K562 (cell line): ENCODE measurements around the gene ITGA11. TPM values are rescaled to one million over a fixed set of nuclear protein-coding genes. Genes with fewer than 3 reads are reported as not detected.

ENCODE experiments used
- ATAC-seq: fragments of 200-7000 bp; cut with Tn5 transposase; 3 replicates; pipeline ENCODE4 v1.9.1; 2020; ENCODE audit warnings: moderate library complexity
- BruUV-seq: library from RNA; stranded (reverse); fragments of 400-500 nt; replicated peaks from 2 replicates; lab custom pipeline; 2021; lab: Mats Ljungman, UMichigan
- CTCF ChIA-PET: fragments of 300-600 bp; formaldehyde crosslinking; extraction: SDS; loops from one replicate; lab custom pipeline; 2021; ENCODE audit warnings: low intra/inter-chr PET ratio; lab: Yijun Ruan, JAX
- POLR2A ChIA-PET: fragments of 300-600, 350-650 bp; sonication (Branson Sonifier 250); formaldehyde crosslinking; extraction: SDS; loops from one replicate; lab custom pipeline; 2021; ENCODE audit warnings: antibody characterized with exemption, inconsistent platforms; lab: Yijun Ruan, JAX
- DNase-seq, 4 experiments: peaks; one replicate each; pipeline versions ENCODE4 v3.0.0 to v3.0.0-alpha.2; 2011 to 2018; ENCODE audit warnings: low spot score in 3 of 4, mixed read lengths in 3 of 4; ENCODE audit errors: extremely low read depth in 1 of 4
- FAIRE-seq: peaks from 2 replicates; lab custom pipeline; 2011; peaks lifted over from hg19 to GRCh38; lab: Jason Lieb, UNC
- H2AFZ ChIP-seq: 2 replicates; pipeline ENCODE4 v1.6.0; 2011; ENCODE audit warnings: low read depth, low read length, control low read depth, inconsistent platforms
- H3K27ac ChIP-seq: fragments of 200-600 bp; 3 replicates; pipeline ENCODE4 v1.8.0; 2011; ENCODE audit warnings: low read depth, mild to moderate bottlenecking, control low read depth, inconsistent platforms, low read length, moderate library complexity, mixed read lengths; ENCODE audit errors: extremely low read depth
- H3K27me3 ChIP-seq, 2 experiments: fragments of 300-600 bp in 1 of 2; 2 replicates in 1 of 2; 3 replicates in 1 of 2; pipeline versions ENCODE4 v1.6.0 to v1.8.0; 2011; ENCODE audit warnings: inconsistent platforms in 2 of 2, low read length in 2 of 2, mild to moderate bottlenecking in 1 of 2, mixed read lengths in 1 of 2, moderate library complexity in 1 of 2; ENCODE audit not compliant: control insufficient read depth in 2 of 2, insufficient read depth in 2 of 2
- H3K36me3 ChIP-seq: fragments of 300-600 bp; 3 replicates; pipeline ENCODE4 v1.8.0; 2011; ENCODE audit warnings: mild to moderate bottlenecking, low read length, inconsistent platforms; ENCODE audit not compliant: control insufficient read depth, insufficient read depth
- H3K4me1 ChIP-seq, 2 experiments: fragments of 200-600 bp in 1 of 2; replicated peaks in 1 of 2; 2 replicates in 1 of 2; 3 replicates in 1 of 2; pipeline versions ENCODE4 v1.5.1 to v1.8.0; 2011; ENCODE audit warnings: inconsistent platforms in 2 of 2, low read length in 2 of 2, mild to moderate bottlenecking in 1 of 2, mixed read lengths in 1 of 2, moderate library complexity in 1 of 2; ENCODE audit not compliant: control insufficient read depth in 2 of 2, insufficient read depth in 2 of 2
- H3K4me2 ChIP-seq: 2 replicates; pipeline ENCODE4 v1.6.1; 2011; ENCODE audit warnings: low read length, control low read depth, inconsistent platforms, mixed read lengths; ENCODE audit not compliant: insufficient read depth
- H3K4me3 ChIP-seq: fragments of 200-600 bp; sonication (generic), shearing (Covaris generic); 2 replicates; pipeline ENCODE4 v1.5.1; 2016; ENCODE audit warnings: control low read depth, inconsistent platforms
- H3K79me2 ChIP-seq: fragments of 200-600 bp; 3 replicates; pipeline ENCODE4 v1.8.0; 2011; ENCODE audit warnings: low read length, inconsistent platforms; ENCODE audit not compliant: control insufficient read depth, insufficient read depth
- H3K9ac ChIP-seq, 2 experiments: 2 replicates each; pipeline versions ENCODE4 v1.6.0 to v1.6.1; 2011; ENCODE audit warnings: low read depth in 2 of 2, low read length in 2 of 2, control low read depth in 1 of 2, inconsistent platforms in 1 of 2, mild to moderate bottlenecking in 1 of 2, mixed read lengths in 1 of 2; ENCODE audit not compliant: insufficient read depth in 1 of 2
- H3K9me1 ChIP-seq: one replicate; pipeline ENCODE4 v1.6.0; 2011; ENCODE audit warnings: inconsistent platforms, mild to moderate bottlenecking, low read length, moderate library complexity; ENCODE audit not compliant: control insufficient read depth, insufficient read depth
- H3K9me3 ChIP-seq: replicated peaks from 2 replicates; pipeline ENCODE4 v1.5.1; 2011; ENCODE audit warnings: low read depth, low read length, inconsistent platforms; ENCODE audit not compliant: control insufficient read depth, insufficient read depth
- H4K20me1 ChIP-seq: replicated peaks from 2 replicates; pipeline ENCODE4 v1.6.1; 2011; ENCODE audit warnings: low read length, inconsistent platforms, mixed read lengths; ENCODE audit not compliant: control insufficient read depth, insufficient read depth
- CSDE1 ChIP-seq, 2 experiments: fragments of 450-650 bp; IDR thresholded peaks; 2 replicates each; pipeline ENCODE4 v1.6.1; 2016; ENCODE audit warnings: mild to moderate bottlenecking in 1 of 2
- GTF2F1 ChIP-seq: IDR thresholded peaks from 2 replicates; pipeline ENCODE4 v1.6.1; 2011; ENCODE audit warnings: low read depth, low read length, improper control_type of control experiment
- HDAC8 ChIP-seq: fragments of 450-650 bp; IDR thresholded peaks from 2 replicates; pipeline ENCODE4 v1.6.1; 2016; ENCODE audit warnings: mild to moderate bottlenecking, missing genetic modification characterization, moderate library complexity, missing compliant biosample characterization
- HNRNPL ChIP-seq: fragments of 200-400 bp; formaldehyde crosslinking; IDR thresholded peaks from 2 replicates; pipeline ENCODE4 v1.6.1; 2017; ENCODE audit warnings: low read depth, mild to moderate bottlenecking, low read length
- IFI16 ChIP-seq: fragments of 250-450 bp; sonication (Bioruptor Pico); IDR thresholded peaks from 2 replicates; pipeline ENCODE4 v2.1.2; 2022; ENCODE audit warnings: mild to moderate bottlenecking, inconsistent platforms
- KHSRP ChIP-seq: fragments of 450-650 bp; IDR thresholded peaks from 2 replicates; pipeline ENCODE4 v1.6.1; 2017
- NFATC3 ChIP-seq: fragments of 450-650 bp; IDR thresholded peaks from 2 replicates; pipeline ENCODE4 v1.6.1; 2017; ENCODE audit warnings: mild to moderate bottlenecking
- SMARCB1 ChIP-seq: IDR thresholded peaks from 2 replicates; pipeline ENCODE4 v1.6.1; 2011; ENCODE audit warnings: improper control_type of control experiment, low read depth; ENCODE audit not compliant: insufficient read length
- SP2 ChIP-seq: IDR thresholded peaks from 2 replicates; pipeline ENCODE4 v1.6.1; 2011; ENCODE audit warnings: mild to moderate bottlenecking, low read depth, low read length, moderate library complexity; ENCODE audit not compliant: poor library complexity, severe bottlenecking; ENCODE audit errors: extremely low read depth
- SUPT5H ChIP-seq: fragments of 450-650 bp; IDR thresholded peaks from 2 replicates; pipeline ENCODE4 v1.6.1; 2016
- TRIM24 ChIP-seq, 2 experiments: fragments of 450-650 bp; IDR thresholded peaks; 2 replicates each; pipeline ENCODE4 v1.6.1; 2016
- ZFP36 ChIP-seq: fragments of 150-350 bp; IDR thresholded peaks from 2 replicates; pipeline ENCODE4 v1.6.1; 2018; ENCODE audit warnings: low read length, low read depth; ENCODE audit not compliant: partially characterized antibody
- ZFPM2 ChIP-seq: fragments of 250-450 bp; sonication (Bioruptor Pico); IDR thresholded peaks from 2 replicates; pipeline ENCODE4 v1.5.1; 2022; ENCODE audit warnings: mild to moderate bottlenecking
- ZNF23 ChIP-seq: fragments of 250-450 bp; sonication (Bioruptor Pico); IDR thresholded peaks from 2 replicates; pipeline ENCODE4 v1.4.0; 2020; ENCODE audit warnings: mild to moderate bottlenecking
- ZNF668 ChIP-seq: fragments of 250-450 bp; sonication (Bioruptor Pico); IDR thresholded peaks from 2 replicates; pipeline ENCODE4 v1.8.0; 2022; ENCODE audit warnings: mild to moderate bottlenecking, inconsistent platforms
- WGBS: fragments of 100-300 bp; shearing (Covaris generic); methylation state at CpG from one replicate; pipeline ENCODE4 v1.1.6; 2016; ENCODE audit warnings: low coverage, mixed read lengths; ENCODE audit not compliant: insufficient coverage; ENCODE audit errors: missing lambda C conversion rate; 5-methylcytosine and 5-hydroxymethylcytosine counted together
- in situ Hi-C: fragments of 300-500 bp; cut with MboI; formaldehyde crosslinking; loops from 4 replicates; pipeline ENCODE4 v1.15.0; 2018; ENCODE audit warnings: inconsistent platforms, mixed read lengths
- intact Hi-C: fragments of 100-400 bp; cut with micrococcal nuclease; formaldehyde crosslinking; loops from 2 replicates; pipeline ENCODE4 v1.14.2; 2022
- polyA plus RNA-seq, 8 experiments: library from polyadenylated mRNA; depleted of rRNA in 4 of 8; stranded (reverse) in 5 of 8; unstranded in 3 of 8; fragments of >200 nt; fragmentation: Nextera tagmentation in 2 of 8; fragmentation: Illumina TruSeq in 1 of 8; extraction: Ambion mirVana in 2 of 8; extraction: Trizol in 1 of 8; gene quantifications; 2 replicates each; pipeline versions ENCODE4 v1.2.1 to v1.2.3, GENCODE V29; 2011 to 2014; ENCODE audit warnings: inconsistent platforms in 1 of 8, missing spikeins in 1 of 8
- total RNA-seq, 7 experiments: library from RNA; depleted of rRNA in 6 of 7; stranded (reverse); fragments of >200 nt in 6 of 7; fragmentation: Illumina TruSeq in 2 of 7; extraction: Trizol in 2 of 7; gene quantifications; 2 replicates each; pipeline versions ENCODE4 v1.2.1 to v1.2.3, GENCODE V29; 2011 to 2021; ENCODE audit warnings: low replicate concordance in 1 of 7
- TF ChIP-seq, protein P1 (sequence below), 2 experiments: IDR thresholded peaks in 1 of 2; conservative IDR thresholded peaks in 1 of 2; 2 replicates each; pipeline ENCODE4 v1.6.1; 2016; ENCODE audit warnings: low read depth in 2 of 2, mild to moderate bottlenecking in 1 of 2, missing compliant biosample characterization in 1 of 2, missing genetic modification characterization in 1 of 2, moderate library complexity in 1 of 2
- TF ChIP-seq, protein P2 (sequence below): sonication (generic); formaldehyde crosslinking; IDR thresholded peaks from 2 replicates; pipeline ENCODE4 v1.8.1; 2022; ENCODE audit warnings: missing genetic modification reagents
- TF ChIP-seq, protein P3 (sequence below): fragments of 250-450 bp; sonication (Bioruptor Pico); IDR thresholded peaks from 2 replicates; pipeline ENCODE4 v1.5.0; 2021
- TF ChIP-seq, protein P4 (sequence below): sonication (generic); formaldehyde crosslinking; IDR thresholded peaks from 2 replicates; pipeline ENCODE4 v1.8.0; 2022; ENCODE audit warnings: missing genetic modification reagents, mild to moderate bottlenecking, moderate library complexity, borderline replicate concordance

The ITGA11 gene
- total and polyA plus RNA-seq, 9 of the 15 experiments (the other 6 are each of a cell fraction or from before 2014, with no cell fraction given), result 0.01 TPM; not detected in 8

DNA sequence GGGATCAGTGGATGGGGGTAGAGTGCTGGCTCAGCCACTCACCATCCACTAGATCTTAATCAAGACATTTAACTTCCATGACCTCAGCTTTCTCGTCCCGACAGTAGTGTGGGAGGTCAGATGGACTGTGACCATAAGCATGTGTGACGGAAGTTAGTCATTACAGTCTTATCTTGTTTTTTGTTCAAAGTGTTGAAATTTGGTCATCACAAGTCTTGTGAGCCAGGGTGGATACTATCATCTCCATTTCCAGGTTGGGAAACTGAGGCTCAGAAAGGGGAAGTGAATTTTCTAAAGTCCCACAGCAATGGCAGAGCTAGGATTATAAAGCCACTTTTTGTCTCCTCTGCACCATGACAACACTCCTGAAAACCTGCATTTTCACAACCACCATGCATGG lies 32.0 kb upstream of the ITGA11 start:
- in situ Hi-C loops, result no loop called here
- Histone ChIP-seq H3K9me3 (no peaks in the 10 kb centered on the region), H3K79me2 (no peaks in the 10 kb centered on the region), H3K9ac (no peak overlapping the region), H2AFZ (no peak overlapping the region), H3K4me2 (no peak overlapping the region), H3K27ac (no peak overlapping the region), H3K36me3 (no peaks in the 10 kb centered on the region), H3K4me1 (peaks cover 0 to 23% of the 10 kb centered on the region in 2 experiments; a peak in 3 of 5 replicates), H4K20me1 (no peaks in the 10 kb centered on the region), H3K9me1 (no peaks in the 10 kb centered on the region), H3K27me3 (peaks cover 0 to 5% of the 10 kb centered on the region in 2 experiments; a peak in 1 of 5 replicates), H3K4me3 (no peak overlapping the region)
- BruUV-seq, result no TSS peak
- POLR2A ChIA-PET, result no interaction called here
- CTCF ChIA-PET, result no interaction called here
- intact Hi-C loops, result no loop called here
- FAIRE-seq (peak; percentile 67), ATAC-seq (0 out of 3 replicates have a peak, but pooled peaks have one; percentile 40), DNase-seq (peak; percentile 17 to 32 (median 26))
- 0% methylated on average over 3 of the region's 3 CpGs for WGBS
- TF ChIP-seq HNRNPL (no peak), ZNF668 (CRISPR knock-in tag) (no peak), NFATC3 (no peak), TRIM24 (IDR thresholded peaks at IDR 0.05) (peak in 1 of 2 experiments; percentile 25; a peak in 1 of 4 replicates), GTF2F1 (no peak), ZNF23 (no peak), ZFPM2 (CRISPR knock-in tag) (no peak), SMARCB1 (no peak), ZFP36 (no peak), SUPT5H (no peak), HDAC8 (tag) (no peak), SP2 (no peak), KHSRP (no peak), CSDE1 (IDR thresholded peaks at IDR 0.05) (no peak), IFI16 (no peak)
- TF ChIP-seq, protein P1, sequence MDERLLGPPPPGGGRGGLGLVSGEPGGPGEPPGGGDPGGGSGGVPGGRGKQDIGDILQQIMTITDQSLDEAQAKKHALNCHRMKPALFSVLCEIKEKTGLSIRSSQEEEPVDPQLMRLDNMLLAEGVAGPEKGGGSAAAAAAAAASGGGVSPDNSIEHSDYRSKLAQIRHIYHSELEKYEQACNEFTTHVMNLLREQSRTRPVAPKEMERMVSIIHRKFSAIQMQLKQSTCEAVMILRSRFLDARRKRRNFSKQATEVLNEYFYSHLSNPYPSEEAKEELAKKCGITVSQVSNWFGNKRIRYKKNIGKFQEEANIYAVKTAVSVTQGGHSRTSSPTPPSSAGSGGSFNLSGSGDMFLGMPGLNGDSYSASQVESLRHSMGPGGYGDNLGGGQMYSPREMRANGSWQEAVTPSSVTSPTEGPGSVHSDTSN (CRISPR knock-in tag; IDR thresholded peaks at IDR 0.05; ENCODE audit: low read depth), result no peak
- TF ChIP-seq, protein P1 (tag; conservative IDR thresholded peaks at IDR 0.05; ENCODE audit: low read depth), result peak; percentile 43; the same call in 1 of the 2 replicates
- TF ChIP-seq, protein P2, sequence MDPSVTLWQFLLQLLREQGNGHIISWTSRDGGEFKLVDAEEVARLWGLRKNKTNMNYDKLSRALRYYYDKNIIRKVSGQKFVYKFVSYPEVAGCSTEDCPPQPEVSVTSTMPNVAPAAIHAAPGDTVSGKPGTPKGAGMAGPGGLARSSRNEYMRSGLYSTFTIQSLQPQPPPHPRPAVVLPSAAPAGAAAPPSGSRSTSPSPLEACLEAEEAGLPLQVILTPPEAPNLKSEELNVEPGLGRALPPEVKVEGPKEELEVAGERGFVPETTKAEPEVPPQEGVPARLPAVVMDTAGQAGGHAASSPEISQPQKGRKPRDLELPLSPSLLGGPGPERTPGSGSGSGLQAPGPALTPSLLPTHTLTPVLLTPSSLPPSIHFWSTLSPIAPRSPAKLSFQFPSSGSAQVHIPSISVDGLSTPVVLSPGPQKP (CRISPR knock-in tag), result no peak
- TF ChIP-seq, protein P3, sequence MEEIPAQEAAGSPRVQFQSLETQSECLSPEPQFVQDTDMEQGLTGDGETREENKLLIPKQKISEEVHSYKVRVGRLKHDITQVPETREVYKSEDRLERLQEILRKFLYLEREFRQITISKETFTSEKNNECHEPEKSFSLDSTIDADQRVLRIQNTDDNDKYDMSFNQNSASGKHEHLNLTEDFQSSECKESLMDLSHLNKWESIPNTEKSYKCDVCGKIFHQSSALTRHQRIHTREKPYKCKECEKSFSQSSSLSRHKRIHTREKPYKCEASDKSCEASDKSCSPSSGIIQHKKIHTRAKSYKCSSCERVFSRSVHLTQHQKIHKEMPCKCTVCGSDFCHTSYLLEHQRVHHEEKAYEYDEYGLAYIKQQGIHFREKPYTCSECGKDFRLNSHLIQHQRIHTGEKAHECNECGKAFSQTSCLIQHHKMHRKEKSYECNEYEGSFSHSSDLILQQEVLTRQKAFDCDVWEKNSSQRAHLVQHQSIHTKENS (CRISPR knock-in tag), result no peak
- TF ChIP-seq, protein P4, sequence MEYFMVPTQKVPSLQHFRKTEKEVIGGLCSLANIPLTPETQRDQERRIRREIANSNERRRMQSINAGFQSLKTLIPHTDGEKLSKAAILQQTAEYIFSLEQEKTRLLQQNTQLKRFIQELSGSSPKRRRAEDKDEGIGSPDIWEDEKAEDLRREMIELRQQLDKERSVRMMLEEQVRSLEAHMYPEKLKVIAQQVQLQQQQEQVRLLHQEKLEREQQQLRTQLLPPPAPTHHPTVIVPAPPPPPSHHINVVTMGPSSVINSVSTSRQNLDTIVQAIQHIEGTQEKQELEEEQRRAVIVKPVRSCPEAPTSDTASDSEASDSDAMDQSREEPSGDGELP (CRISPR knock-in tag), result no peak
